Breast epithelium (tissue), 4 donors: Measurements from ENCODE around the gene GLRX2. TPM values are rescaled to one million over a fixed set of nuclear protein-coding genes. Genes with fewer than 3 reads are reported as not detected.

Experiments
- DNase-seq, 2 donors: peaks; one replicate each; pipeline ENCODE4 v3.0.0-alpha.2; 2019; ENCODE audit warnings: low spot score in 2 of 2
- H3K27ac ChIP-seq, 2 donors: fragments of 200-600 bp; sonication (generic) in 1 of 2; one replicate each; pipeline ENCODE4 v1.5.1; 2016 to 2019; ENCODE audit warnings: mild to moderate bottlenecking in 1 of 2
- H3K27me3 ChIP-seq, 2 donors: fragments of 200-600 bp; sonication (generic) in 1 of 2; one replicate each; pipeline versions ENCODE4 v1.5.1 to v1.6.0; 2017 to 2019; ENCODE audit warnings: control low read depth in 1 of 2, mild to moderate bottlenecking in 1 of 2
- H3K36me3 ChIP-seq: fragments of 200-600 bp; one replicate; pipeline ENCODE4 v1.5.1; 2019
- H3K4me1 ChIP-seq, 2 donors: fragments of 200-600 bp; sonication (generic); one replicate each; pipeline ENCODE4 v1.5.1; 2016 to 2019; ENCODE audit warnings: control low read depth in 1 of 2
- H3K4me3 ChIP-seq, 3 donors: fragments of 200-600 bp; sonication (generic); 1 replicate in 2 of 3; 2 replicates in 1 of 3; pipeline ENCODE4 v1.5.1; 2016 to 2019; ENCODE audit warnings: mild to moderate bottlenecking in 3 of 3, moderate library complexity in 2 of 3
- H3K9me3 ChIP-seq, 2 donors: fragments of 200-600 bp; sonication (generic) in 1 of 2; one replicate each; pipeline ENCODE4 v1.5.1; 2016 to 2019; ENCODE audit warnings: control low read depth in 1 of 2
- CTCF ChIP-seq, 3 donors: fragments of 450-650 bp; IDR thresholded peaks; one replicate each; pipeline ENCODE4 v1.5.1; 2016 to 2017; ENCODE audit warnings: antibody characterized with exemption in 3 of 3, mild to moderate bottlenecking in 3 of 3, moderate library complexity in 3 of 3
- POLR2A ChIP-seq: fragments of 450-650 bp; IDR thresholded peaks from one replicate; pipeline ENCODE4 v1.6.1; 2016; ENCODE audit warnings: antibody characterized with exemption, mild to moderate bottlenecking, moderate library complexity
- POLR2AphosphoS5 ChIP-seq, 3 donors: sonication (generic); formaldehyde crosslinking; IDR thresholded peaks; one replicate each; pipeline ENCODE4 v1.6.1; 2017; ENCODE audit warnings: antibody characterized with exemption in 3 of 3
- intact Hi-C: fragments of 100-400 bp; cut with DNase I; formaldehyde crosslinking; loops from one replicate; pipeline ENCODE4 v1.15.1; 2023; ENCODE audit warnings: low total_unique reads
- total RNA-seq, 3 donors: library from RNA; depleted of rRNA; stranded (reverse); fragments of >200 nt; gene quantifications; one replicate each; pipeline ENCODE4 v1.1.0, GENCODE V29; 2016

GLRX2 gene
- total RNA-seq, 3 donors from 2014 or later: 6.2 to 8.0 (median 6.9) TPM

DNA sequence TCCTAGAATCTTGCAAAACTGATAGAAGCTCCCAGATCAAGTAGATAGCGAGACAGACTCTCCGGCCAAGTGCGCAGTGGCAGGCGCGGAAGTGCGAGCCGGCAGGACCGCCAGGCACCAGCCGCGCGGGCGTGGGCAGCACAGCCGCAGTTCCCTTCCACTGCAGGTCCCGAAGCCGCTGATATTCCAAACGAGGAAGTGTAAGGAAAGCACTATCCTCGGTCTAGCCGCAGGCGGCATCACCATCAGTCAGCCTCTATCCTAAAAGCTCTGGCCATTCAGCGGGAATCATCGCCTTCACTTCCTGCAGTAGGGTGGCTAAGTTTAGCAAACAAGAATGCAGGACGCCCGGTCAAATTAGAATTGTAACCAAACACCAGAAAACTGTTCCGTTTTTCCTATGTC, 710 bp downstream of the GLRX2 start:
- TF ChIP-seq CTCF (IDR thresholded peaks at IDR 0.05) (no peak), POLR2A (no peak), POLR2AphosphoS5 (IDR thresholded peaks at IDR 0.05) (no peak)
- Histone ChIP-seq H3K36me3 (no peaks in the 10 kb centered on the region), H3K9me3 (no peaks in the 10 kb centered on the region), H3K4me3 (peak overlapping the region; percentile 81 to 88 (median 82)), H3K27ac (peak overlapping the region; percentile 84 to 95), H3K4me1 (peaks cover 0 to 4% of the 10 kb centered on the region in 2 donors), H3K27me3 (no peaks in the 10 kb centered on the region)
- intact Hi-C loops: no loop called here
- peak; percentile 35 to 53 for DNase-seq

DNA sequence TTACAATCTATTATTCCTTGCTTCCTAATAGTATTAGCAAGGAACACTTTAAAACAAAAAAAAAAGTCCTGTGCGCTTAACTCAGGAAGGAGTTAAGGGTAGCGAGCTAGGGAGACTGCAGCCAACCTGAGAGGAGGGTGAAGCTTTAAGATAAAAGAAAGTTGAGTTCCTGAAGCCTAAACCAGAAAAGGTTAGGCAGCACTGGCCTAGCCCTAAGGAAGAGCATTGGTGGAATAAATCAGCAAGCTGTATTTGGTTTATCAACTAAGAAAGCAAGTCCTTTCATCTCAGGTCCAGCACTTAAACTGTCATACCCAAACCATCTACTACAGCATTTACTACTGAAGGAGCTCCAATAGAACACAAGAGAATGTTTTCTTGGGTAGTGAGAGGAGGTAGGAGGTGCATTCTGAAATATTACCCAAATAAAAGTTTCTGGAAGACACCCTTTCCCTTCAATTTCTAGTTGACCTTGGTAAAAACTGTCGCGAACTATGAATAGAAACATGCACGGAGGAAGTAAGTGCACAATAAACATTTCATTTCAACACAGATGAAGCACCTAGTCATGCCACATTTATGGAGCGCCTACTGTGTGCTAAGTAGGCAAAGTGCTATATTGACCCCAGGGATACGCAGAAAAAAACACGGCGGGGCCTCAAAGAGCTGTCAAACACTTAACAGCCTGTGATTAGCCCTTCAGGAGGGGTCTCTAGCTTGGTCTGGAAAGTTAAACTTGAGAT, 1.3 kb downstream of the GLRX2 start:
- no peaks in the 10 kb centered on the region for H3K36me3 ChIP-seq
- H3K9me3 ChIP-seq: no peaks in the 10 kb centered on the region
- no peak for TF ChIP-seq POLR2A
- peak overlapping the region; percentile 84 to 95 for H3K27ac ChIP-seq
- H3K4me1 ChIP-seq: peaks cover 0 to 4% of the 10 kb centered on the region in 2 donors
- peak overlapping the region; percentile 81 to 88 (median 82) for H3K4me3 ChIP-seq
- intact Hi-C loops: no loop called here
- no peak for DNase-seq
- no peaks in the 10 kb centered on the region for H3K27me3 ChIP-seq

DNA sequence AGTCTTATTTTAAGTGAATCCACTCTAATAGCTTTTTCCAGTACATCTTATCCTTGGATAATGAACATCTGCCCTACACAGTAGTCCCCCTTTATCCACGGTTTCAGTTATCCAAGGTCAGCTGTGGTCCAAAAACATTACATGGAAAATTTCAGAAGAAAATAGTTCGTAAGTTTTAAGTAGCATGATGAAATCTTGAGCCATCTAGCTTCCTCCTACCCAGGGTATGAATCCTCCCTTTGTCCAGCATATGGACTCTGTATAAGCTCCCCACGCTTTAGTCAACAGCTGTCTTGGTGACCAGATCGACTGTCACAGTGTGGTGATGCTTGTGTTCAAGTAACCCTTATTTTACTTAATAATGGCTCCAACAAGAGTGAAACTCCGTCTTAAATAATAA, 2.6 kb downstream of the GLRX2 start:
- Histone ChIP-seq H3K27ac (no peak overlapping the region), H3K9me3 (no peaks in the 10 kb centered on the region), H3K4me1 (peaks cover 0 to 4% of the 10 kb centered on the region in 2 donors), H3K4me3 (no peak overlapping the region), H3K36me3 (no peaks in the 10 kb centered on the region), H3K27me3 (no peaks in the 10 kb centered on the region)
- no peak for DNase-seq
- TF ChIP-seq POLR2A: no peak
- TF ChIP-seq CTCF (IDR thresholded peaks at IDR 0.05): no peak
- TF ChIP-seq POLR2AphosphoS5 (IDR thresholded peaks at IDR 0.05): no peak
- intact Hi-C loops: no loop called here

DNA sequence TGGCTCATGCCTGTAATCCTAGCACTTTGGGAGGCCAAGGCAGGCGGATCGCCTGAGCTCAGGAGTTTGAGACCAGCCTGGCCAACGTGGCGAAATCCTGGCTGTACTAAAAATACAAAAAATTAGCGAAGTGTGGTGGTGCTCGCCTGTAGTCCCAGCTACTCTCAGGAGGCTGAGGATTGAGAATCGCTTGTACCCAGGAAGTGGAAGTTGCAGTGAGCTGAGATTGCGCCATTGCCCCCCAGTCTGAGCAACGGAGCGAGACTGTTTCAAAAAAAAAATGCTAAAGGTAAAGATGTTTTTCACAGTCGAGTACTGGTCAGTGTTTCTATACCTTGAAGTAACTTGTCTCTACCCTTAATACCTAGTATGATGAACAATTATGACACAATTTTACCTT, 11.1 kb downstream of the GLRX2 start:
- no peak for DNase-seq
- no peak overlapping the region for H3K4me3 ChIP-seq
- intact Hi-C loops: no loop called here
- H3K9me3 ChIP-seq: no peaks in the 10 kb centered on the region
- TF ChIP-seq CTCF (IDR thresholded peaks at IDR 0.05) (no peak), POLR2AphosphoS5 (IDR thresholded peaks at IDR 0.05) (no peak), POLR2A (no peak)
- H3K27ac ChIP-seq: no peak overlapping the region
- no peaks in the 10 kb centered on the region for H3K4me1 ChIP-seq
- no peaks in the 10 kb centered on the region for H3K36me3 ChIP-seq
- no peaks in the 10 kb centered on the region for H3K27me3 ChIP-seq

DNA sequence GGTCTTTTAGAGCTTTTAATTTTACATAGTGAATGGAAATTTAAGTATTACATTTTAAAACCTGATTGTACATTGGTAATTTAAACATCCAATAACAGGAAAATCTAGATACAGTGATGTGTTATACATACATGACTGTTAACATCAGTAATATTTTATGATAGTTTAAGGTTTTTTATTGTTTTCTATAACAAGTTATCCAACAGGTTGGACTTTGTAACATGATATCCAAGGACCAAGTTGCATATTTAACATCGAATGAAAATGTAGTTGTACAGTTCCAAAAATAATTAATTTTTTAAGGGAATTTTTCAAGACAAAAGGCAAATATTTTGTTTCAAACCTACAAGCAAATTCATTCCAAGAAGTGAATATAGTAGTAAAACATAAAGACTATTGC, 14.3 kb downstream of the GLRX2 start:
- intact Hi-C loops: no loop called here
- H3K36me3 ChIP-seq: no peaks in the 10 kb centered on the region

More for the DNA sequence above, 14.3 kb downstream of the GLRX2 start:
- no peak for TF ChIP-seq CTCF (IDR thresholded peaks at IDR 0.05)
- TF ChIP-seq POLR2AphosphoS5 (IDR thresholded peaks at IDR 0.05): no peak
- no peak for TF ChIP-seq POLR2A
- no peak overlapping the region for H3K4me3 ChIP-seq
- no peaks in the 10 kb centered on the region for H3K4me1 ChIP-seq
- DNase-seq: no peak
- no peaks in the 10 kb centered on the region for H3K9me3 ChIP-seq
- H3K27me3 ChIP-seq: no peaks in the 10 kb centered on the region
- H3K27ac ChIP-seq: no peak overlapping the region
